B cell (primary cell): ENCODE data around the gene SPATA32. TPM values are rescaled to one million over a fixed set of nuclear protein-coding genes. Genes with fewer than 3 reads are reported as not detected.
A peak's percentile ranks its signal among the peaks of the same experiment; 100 is the strongest.

Source experiments
- ATAC-seq: fragments of 200-7000 bp; cut with Tn5 transposase; one replicate; pipeline ENCODE4 v1.10.0; 2021; ENCODE audit warnings: low read depth, mild to moderate bottlenecking, moderate number of reproducible peaks, moderate library complexity
- CTCF ChIA-PET: fragments of 350-600 bp; sonication (Branson Sonifier 250); formaldehyde crosslinking; loops from one replicate; lab custom pipeline; 2021; ENCODE audit warnings: antibody characterized with exemption, inconsistent platforms; lab: Charles Lee
- POLR2A ChIA-PET: fragments of 350-600 bp; sonication (Branson Sonifier 250); formaldehyde crosslinking; loops from one replicate; lab custom pipeline; 2021; ENCODE audit warnings: antibody characterized with exemption; lab: Charles Lee
- DNase-seq: peaks from one replicate; pipeline ENCODE4 v3.0.0; 2013
- H2AFZ ChIP-seq: 2 replicates; pipeline ENCODE4 v1.6.1; 2012; ENCODE audit warnings: mild to moderate bottlenecking, low read depth, low read length; ENCODE audit not compliant: insufficient read depth, poor library complexity, severe bottlenecking
- H3K27ac ChIP-seq, 2 donors: 1 replicate in 1 of 2; 2 replicates in 1 of 2; pipeline ENCODE4 v1.5.1; 2012 to 2013; ENCODE audit warnings: low read length in 2 of 2, mild to moderate bottlenecking in 2 of 2, moderate library complexity in 1 of 2
- H3K27me3 ChIP-seq, 4 experiments: fragments of 200-600 bp in 1 of 4; sonication (generic) in 1 of 4; replicated peaks in 1 of 4; 1 replicate in 2 of 4; 2 replicates in 2 of 4; pipeline versions ENCODE4 v1.6.1 to v1.7.0; 2013 to 2016; ENCODE audit warnings: low read length in 3 of 4, mild to moderate bottlenecking in 2 of 4, mixed read lengths in 1 of 4, moderate library complexity in 1 of 4; ENCODE audit not compliant: insufficient read depth in 4 of 4, control insufficient read depth in 3 of 4; ENCODE audit errors: control extremely low read depth in 1 of 4
- H3K36me3 ChIP-seq, 2 experiments: replicated peaks in 1 of 2; 1 replicate in 1 of 2; 2 replicates in 1 of 2; pipeline versions ENCODE4 v1.6.1 to v1.7.1; 2013; ENCODE audit warnings: low read length in 1 of 2; ENCODE audit not compliant: insufficient read depth in 2 of 2, control insufficient read depth in 1 of 2; ENCODE audit errors: control extremely low read depth in 1 of 2, extremely low read depth in 1 of 2
- H3K4me1 ChIP-seq, 2 donors: fragments of 200-600 bp in 1 of 2; sonication (generic) in 1 of 2; 1 replicate in 1 of 2; 2 replicates in 1 of 2; pipeline versions ENCODE4 v1.5.1 to v1.6.1; 2013 to 2017; ENCODE audit warnings: low read length in 2 of 2; ENCODE audit not compliant: control insufficient read depth in 2 of 2, insufficient read depth in 2 of 2
- H3K4me2 ChIP-seq: replicated peaks from 2 replicates; pipeline ENCODE3; 2012; ENCODE audit warnings: mild to moderate bottlenecking, low read depth, low read length; ENCODE audit not compliant: poor library complexity, severe bottlenecking
- H3K4me3 ChIP-seq, 5 experiments: fragments of 200-600 bp in 1 of 5; sonication (generic) in 1 of 5; 1 replicate in 3 of 5; 2 replicates in 2 of 5; pipeline versions ENCODE4 v1.5.1 to v1.7.0; 2011 to 2016; ENCODE audit warnings: low read length in 4 of 5, mild to moderate bottlenecking in 4 of 5, low read depth in 2 of 5, control low read depth in 1 of 5, moderate library complexity in 1 of 5; ENCODE audit not compliant: insufficient read depth in 1 of 5; ENCODE audit errors: control extremely low read depth in 1 of 5, extremely low read depth in 1 of 5
- H3K79me2 ChIP-seq: fragments of 200-600 bp; sonication (generic); one replicate; pipeline ENCODE4 v1.6.0; 2016; ENCODE audit warnings: low read length; ENCODE audit not compliant: control insufficient read depth, insufficient read depth
- H3K9ac ChIP-seq: fragments of 200-600 bp; sonication (generic); 2 replicates; pipeline ENCODE4 v1.6.1; 2017; ENCODE audit warnings: mild to moderate bottlenecking, low read length, moderate library complexity
- H3K9me3 ChIP-seq, 3 donors: one replicate each; pipeline versions ENCODE4 v1.6.1 to v1.7.1; 2013; ENCODE audit warnings: low read length in 2 of 3; ENCODE audit not compliant: control insufficient read depth in 2 of 3, insufficient read depth in 1 of 3; ENCODE audit errors: control extremely low read depth in 1 of 3
- H4K20me1 ChIP-seq: 2 replicates; pipeline ENCODE4 v1.6.0; 2012; ENCODE audit warnings: mild to moderate bottlenecking, low read length; ENCODE audit not compliant: insufficient read depth, control insufficient read depth, poor library complexity, severe bottlenecking
- H3K27ac Mint-ChIP-seq: one replicate; pipeline ENCODE4 v1.8.0; 2021; ENCODE audit warnings: mixed read lengths
- H3K27me3 Mint-ChIP-seq: one replicate; pipeline ENCODE4 v1.8.0; 2021; ENCODE audit warnings: mixed read lengths
- H3K4me1 Mint-ChIP-seq: one replicate; pipeline ENCODE4 v1.8.0; 2021; ENCODE audit warnings: mixed read lengths
- H3K4me3 Mint-ChIP-seq: one replicate; pipeline ENCODE4 v1.8.0; 2021; ENCODE audit warnings: mixed read lengths
- H3K9me3 Mint-ChIP-seq: one replicate; pipeline ENCODE4 v1.8.0; 2022; ENCODE audit warnings: mixed read lengths; ENCODE audit not compliant: insufficient read depth
- CTCF ChIP-seq: fragments of 200-600 bp; IDR thresholded peaks from one replicate; pipeline ENCODE4 v1.8.0; 2022; ENCODE audit warnings: antibody characterized with exemption, mild to moderate bottlenecking
- EZH2 ChIP-seq: IDR thresholded peaks from 2 replicates; pipeline ENCODE4 v1.6.1; 2012; ENCODE audit warnings: borderline replicate concordance, low read depth, mild to moderate bottlenecking, moderate library complexity, low read length; ENCODE audit not compliant: insufficient read depth, poor library complexity, severe bottlenecking
- WGBS: methylation state at CpG from one replicate; pipeline ENCODE4 v1.1.5; 2013; ENCODE audit warnings: missing lambda C conversion rate; ENCODE audit not compliant: insufficient coverage; 5-methylcytosine and 5-hydroxymethylcytosine counted together
- intact Hi-C: fragments of 100-400 bp; cut with micrococcal nuclease; formaldehyde crosslinking; loops from one replicate; pipeline ENCODE4 v1.10.0; 2022
- polyA plus RNA-seq: library from polyadenylated mRNA; depleted of rRNA; stranded (reverse); fragments of >200 nt; gene quantifications from 2 replicates; pipeline ENCODE4 v1.2.3, GENCODE V29; 2012
- total RNA-seq, 2 donors: library from RNA; stranded (reverse); fragments of 120-200 nt in 1 of 2; gene quantifications; 1 replicate in 1 of 2; 2 replicates in 1 of 2; pipeline versions ENCODE4 v1.2.3 to v1.2.4, GENCODE V29; 2013 to 2022

SPATA32 gene
- total and polyA plus RNA-seq, 2 donors (not counting 1 experiment from before 2014, with no cell fraction given) = 0.12 to 0.52 TPM

DNA sequence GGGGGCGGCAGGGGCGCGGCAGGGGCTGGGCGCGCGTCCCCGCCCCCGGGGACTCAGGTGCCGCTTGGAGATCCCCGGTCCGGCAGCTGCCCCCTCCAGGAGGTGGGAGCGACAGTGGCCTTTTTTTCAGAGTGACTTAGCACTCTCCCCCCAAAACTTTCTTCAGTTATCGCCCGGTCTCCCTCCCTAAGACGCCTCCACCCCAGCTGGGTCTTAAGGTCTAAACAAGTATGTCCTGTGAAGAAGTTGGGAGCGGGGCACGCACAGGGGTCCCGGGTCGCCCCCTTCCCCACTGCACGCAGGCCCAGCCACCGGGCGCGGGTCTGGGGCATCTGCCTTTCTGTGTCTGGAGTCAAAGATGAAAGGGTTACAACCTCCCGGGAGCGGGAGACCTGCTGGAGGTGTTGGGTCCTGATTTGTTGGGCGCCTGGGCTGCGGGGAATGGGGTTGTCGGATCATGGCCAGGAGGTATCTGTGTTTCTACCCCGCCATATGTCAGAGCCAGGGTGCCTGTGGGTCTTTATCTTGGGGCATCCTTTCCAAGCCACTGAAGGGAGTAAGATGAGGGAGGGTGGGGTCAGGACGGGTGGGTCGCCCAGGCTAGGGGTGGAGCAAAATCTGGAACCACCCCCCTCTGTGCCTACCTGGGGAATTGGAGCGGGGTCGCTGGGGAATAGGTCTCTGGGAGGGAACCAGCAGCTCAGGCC lies 39.5 kb downstream of the SPATA32 start:
- under 1% methylated on average over 27 of the region's 33 CpGs for WGBS
- H3K27ac ChIP-seq = peak overlapping the region; percentile 99 to 100
- H2AFZ ChIP-seq = no peak overlapping the region
- Mint-ChIP-seq H3K9me3 (no peaks in the 10 kb centered on the region), H3K27me3 (no peaks in the 10 kb centered on the region), H3K4me3 (peak overlapping the region; percentile 100), H3K27ac (peak overlapping the region; percentile 99), H3K4me1 (peaks cover 66% of the 10 kb centered on the region)
- peaks cover 0 to 8% of the 10 kb centered on the region in 2 experiments for H3K36me3 ChIP-seq
- DNase-seq = peak; percentile 70
- H3K79me2 ChIP-seq = peaks cover 56% of the 10 kb centered on the region
- no peaks in the 10 kb centered on the region for H3K9me3 ChIP-seq
- peak overlapping the region; percentile 97 for H3K9ac ChIP-seq
- CTCF ChIA-PET = interaction anchor here (0.6 to 15.7 kb wide), 12 partner anchors 17 to 172 kb away, joined by 3 to 737 read pairs (median 40); partner anchors contain the start of genes ACBD4, HEXIM1 and MAP3K14
- H3K27me3 ChIP-seq = no peaks in the 10 kb centered on the region
- no peak for TF ChIP-seq EZH2
- no peak for TF ChIP-seq CTCF
- POLR2A ChIA-PET = interaction anchor here (0.6 to 6.0 kb wide), 9 partner anchors 10 to 188 kb away, joined by 3 to 149 read pairs (median 6); partner anchors contain the start of gene ACBD4
- H3K4me1 ChIP-seq = peaks cover 48 to 69% of the 10 kb centered on the region in 2 donors
- no peaks in the 10 kb centered on the region for H4K20me1 ChIP-seq
- H3K4me3 ChIP-seq = peak overlapping the region; percentile 62 to 96 (median 90)
- peak; percentile 7 for ATAC-seq
- intact Hi-C loops = no loop called here
- H3K4me2 ChIP-seq = peak overlapping the region; percentile 92

GRCh38 chr17:45222014-45222288 lies 39.9 kb downstream of the SPATA32 start:
- Histone ChIP-seq H3K4me2 (peak overlapping the region; percentile 92), H3K27me3 (no peaks in the 10 kb centered on the region), H3K36me3 (peaks cover 0 to 8% of the 10 kb centered on the region in 2 experiments), H3K9me3 (no peaks in the 10 kb centered on the region), H3K79me2 (peaks cover 51% of the 10 kb centered on the region), H3K9ac (peak overlapping the region; percentile 97), H3K4me1 (peaks cover 43 to 64% of the 10 kb centered on the region in 2 donors), H4K20me1 (no peaks in the 10 kb centered on the region), H3K4me3 (peak overlapping the region in 4 of 5 experiments; percentile 85 to 96 (median 90)), H3K27ac (peak overlapping the region in 1 of 2 donors; percentile 100), H2AFZ (no peak overlapping the region)
- TF ChIP-seq EZH2 (no peak), CTCF (no peak)
- H3K27ac Mint-ChIP-seq = no peak overlapping the region
- POLR2A ChIA-PET = interaction anchor here (0.8 to 6.0 kb wide), 7 partner anchors 10 to 90 kb away, joined by 3 to 149 read pairs (median 6); partner anchors contain the start of gene ACBD4
- CTCF ChIA-PET = interaction anchor here (0.6 to 15.7 kb wide), 11 partner anchors 17 to 165 kb away, joined by 3 to 737 read pairs (median 49); partner anchors contain the start of genes ACBD4, HEXIM1 and MAP3K14
- intact Hi-C loops = no loop called here
- H3K4me1 Mint-ChIP-seq = peaks cover 61% of the 10 kb centered on the region
- WGBS = under 1% methylated on average over 38 of the region's 38 CpGs
- H3K4me3 Mint-ChIP-seq = no peak overlapping the region
- no peaks in the 10 kb centered on the region for H3K9me3 Mint-ChIP-seq
- ATAC-seq = no peak
- no peak for DNase-seq
- no peaks in the 10 kb centered on the region for H3K27me3 Mint-ChIP-seq
